Mammary epithelial cell (primary cell): ENCODE measurements around the gene DHRS7B.

ENCODE experiments used
- EZH2 ChIP-seq: IDR thresholded peaks from 2 replicates; pipeline ENCODE4 v1.6.1; 2012; ENCODE audit warnings: low read length, inconsistent platforms, borderline replicate concordance
- TF ChIP-seq, protein P1 (sequence below), 2 donors: IDR thresholded peaks in 1 of 2; conservative IDR thresholded peaks in 1 of 2; 2 replicates each; pipeline ENCODE4 v1.5.1; 2011 to 2012; ENCODE audit warnings: inconsistent platforms in 2 of 2, low read length in 2 of 2, mild to moderate bottlenecking in 2 of 2, control low read depth in 1 of 2, low read depth in 1 of 2; ENCODE audit not compliant: insufficient read depth in 1 of 2; ENCODE audit errors: extremely low read depth in 1 of 2

DNA sequence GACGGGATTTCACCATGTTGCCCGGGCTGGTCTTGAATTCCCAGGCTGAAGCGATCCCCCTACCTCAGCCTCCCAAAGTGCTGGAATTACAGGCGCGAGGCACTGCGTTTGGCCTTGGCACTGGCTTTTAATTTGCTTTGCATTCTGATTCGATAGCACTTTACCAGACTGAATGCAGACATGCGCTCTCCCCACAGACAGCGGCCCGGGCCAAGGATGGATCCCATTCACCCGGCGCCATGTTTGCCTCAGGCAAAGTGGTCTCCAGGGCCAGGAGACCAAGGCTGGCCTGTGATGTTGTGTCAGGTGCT, 41.7 kb downstream of the DHRS7B start:
- TF ChIP-seq, protein P1, sequence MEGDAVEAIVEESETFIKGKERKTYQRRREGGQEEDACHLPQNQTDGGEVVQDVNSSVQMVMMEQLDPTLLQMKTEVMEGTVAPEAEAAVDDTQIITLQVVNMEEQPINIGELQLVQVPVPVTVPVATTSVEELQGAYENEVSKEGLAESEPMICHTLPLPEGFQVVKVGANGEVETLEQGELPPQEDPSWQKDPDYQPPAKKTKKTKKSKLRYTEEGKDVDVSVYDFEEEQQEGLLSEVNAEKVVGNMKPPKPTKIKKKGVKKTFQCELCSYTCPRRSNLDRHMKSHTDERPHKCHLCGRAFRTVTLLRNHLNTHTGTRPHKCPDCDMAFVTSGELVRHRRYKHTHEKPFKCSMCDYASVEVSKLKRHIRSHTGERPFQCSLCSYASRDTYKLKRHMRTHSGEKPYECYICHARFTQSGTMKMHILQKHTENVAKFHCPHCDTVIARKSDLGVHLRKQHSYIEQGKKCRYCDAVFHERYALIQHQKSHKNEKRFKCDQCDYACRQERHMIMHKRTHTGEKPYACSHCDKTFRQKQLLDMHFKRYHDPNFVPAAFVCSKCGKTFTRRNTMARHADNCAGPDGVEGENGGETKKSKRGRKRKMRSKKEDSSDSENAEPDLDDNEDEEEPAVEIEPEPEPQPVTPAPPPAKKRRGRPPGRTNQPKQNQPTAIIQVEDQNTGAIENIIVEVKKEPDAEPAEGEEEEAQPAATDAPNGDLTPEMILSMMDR (conservative IDR thresholded peaks at IDR 0.05 in 1 of 2, IDR thresholded peaks at IDR 0.05 in 1 of 2; ENCODE audit: extremely low read depth in 1 of 2, insufficient read depth in 1 of 2, low read depth in 1 of 2, low read length in 2 of 2), result no peak
- TF ChIP-seq EZH2, result no peak
